OCI-LY1 (cell line): ENCODE measurements around the gene BCL2L13.

Experiments
- EZH2 ChIP-seq: fragments of 200-600 bp; sonication (generic), shearing (Covaris generic); IDR thresholded peaks from 2 replicates; pipeline ENCODE4 v1.8.0; 2017; ENCODE audit warnings: borderline replicate concordance, mixed run types, mild to moderate bottlenecking, antibody characterized with exemption, low read length, moderate library complexity, mixed read lengths
- TF ChIP-seq, protein P1 (sequence below): fragments of 200-600 bp; sonication (generic), shearing (Covaris generic); IDR thresholded peaks from 2 replicates; pipeline ENCODE4 v1.5.1; 2017; ENCODE audit warnings: mild to moderate bottlenecking, antibody characterized with exemption, low read length, moderate library complexity, mixed read lengths

DNA sequence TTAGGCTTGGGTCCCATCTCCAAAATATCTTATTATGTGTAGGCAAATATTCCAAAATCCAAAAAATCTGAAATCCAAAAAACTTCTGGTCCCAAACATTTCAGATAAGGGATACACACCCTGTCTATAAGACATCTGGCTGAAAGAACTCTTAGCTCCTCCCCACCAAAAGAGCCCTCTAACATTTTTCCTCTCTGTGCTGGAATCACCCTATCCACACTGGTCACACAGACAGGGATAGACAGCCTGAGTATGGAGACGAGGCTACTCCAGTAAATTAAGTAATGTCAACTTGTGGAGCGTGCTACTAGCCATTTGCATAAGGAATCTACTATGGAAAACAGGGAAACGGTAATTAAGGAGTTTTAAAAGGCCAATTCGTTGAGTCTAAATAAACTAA is 34.9 kb upstream of the BCL2L13 start:
- TF ChIP-seq, protein P1, sequence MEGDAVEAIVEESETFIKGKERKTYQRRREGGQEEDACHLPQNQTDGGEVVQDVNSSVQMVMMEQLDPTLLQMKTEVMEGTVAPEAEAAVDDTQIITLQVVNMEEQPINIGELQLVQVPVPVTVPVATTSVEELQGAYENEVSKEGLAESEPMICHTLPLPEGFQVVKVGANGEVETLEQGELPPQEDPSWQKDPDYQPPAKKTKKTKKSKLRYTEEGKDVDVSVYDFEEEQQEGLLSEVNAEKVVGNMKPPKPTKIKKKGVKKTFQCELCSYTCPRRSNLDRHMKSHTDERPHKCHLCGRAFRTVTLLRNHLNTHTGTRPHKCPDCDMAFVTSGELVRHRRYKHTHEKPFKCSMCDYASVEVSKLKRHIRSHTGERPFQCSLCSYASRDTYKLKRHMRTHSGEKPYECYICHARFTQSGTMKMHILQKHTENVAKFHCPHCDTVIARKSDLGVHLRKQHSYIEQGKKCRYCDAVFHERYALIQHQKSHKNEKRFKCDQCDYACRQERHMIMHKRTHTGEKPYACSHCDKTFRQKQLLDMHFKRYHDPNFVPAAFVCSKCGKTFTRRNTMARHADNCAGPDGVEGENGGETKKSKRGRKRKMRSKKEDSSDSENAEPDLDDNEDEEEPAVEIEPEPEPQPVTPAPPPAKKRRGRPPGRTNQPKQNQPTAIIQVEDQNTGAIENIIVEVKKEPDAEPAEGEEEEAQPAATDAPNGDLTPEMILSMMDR = no peak
- TF ChIP-seq EZH2 = no peak
